ENCODE measurements around the gene FAM163B.

The FAM163B gene

DNA sequence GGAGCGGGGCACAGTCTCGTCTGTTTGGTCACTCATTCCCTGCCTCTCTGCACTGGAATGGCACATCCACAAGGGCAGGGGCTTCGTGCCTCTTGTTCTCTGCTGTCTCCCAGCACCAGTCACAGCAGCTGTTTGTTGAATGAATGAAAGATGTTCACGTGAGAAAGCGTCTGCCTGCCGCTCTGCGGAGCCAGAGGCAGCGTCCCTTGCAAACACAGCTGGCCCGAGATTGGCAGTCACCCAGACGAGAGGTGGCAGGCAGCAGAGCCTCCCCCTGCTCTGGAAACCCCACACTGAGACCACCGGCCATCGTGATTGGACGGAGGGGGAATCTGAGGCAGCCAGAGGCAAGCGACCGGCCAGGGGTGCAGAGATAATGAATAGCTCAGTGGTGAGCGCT is 6.0 kb upstream of the FAM163B start:
- DNase-seq, result no peak

GRCh38 chr9:133614678-133615077 is 5.5 kb upstream of the FAM163B start:
- DNase-seq, result no peak

DNA sequence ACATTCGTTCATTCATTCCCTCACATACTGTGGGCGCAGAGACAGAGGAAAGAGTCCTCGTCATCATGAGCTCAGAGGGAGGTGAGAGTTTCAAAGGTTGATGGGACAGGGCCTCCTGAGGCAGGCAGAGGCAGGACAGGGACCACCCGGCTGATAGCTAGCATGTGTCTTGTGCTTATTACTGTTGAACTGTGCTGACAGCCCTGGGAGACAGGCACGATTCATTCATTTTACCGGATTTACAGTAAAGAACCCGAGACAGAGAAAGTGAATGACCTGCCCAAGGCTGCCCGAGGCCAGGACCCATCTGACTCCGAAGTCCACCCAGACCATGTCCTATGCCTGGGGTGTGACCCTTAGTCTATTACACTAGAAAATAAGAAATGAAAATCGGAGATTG is 4.9 kb upstream of the FAM163B start:
- DNase-seq, result no peak

DNA sequence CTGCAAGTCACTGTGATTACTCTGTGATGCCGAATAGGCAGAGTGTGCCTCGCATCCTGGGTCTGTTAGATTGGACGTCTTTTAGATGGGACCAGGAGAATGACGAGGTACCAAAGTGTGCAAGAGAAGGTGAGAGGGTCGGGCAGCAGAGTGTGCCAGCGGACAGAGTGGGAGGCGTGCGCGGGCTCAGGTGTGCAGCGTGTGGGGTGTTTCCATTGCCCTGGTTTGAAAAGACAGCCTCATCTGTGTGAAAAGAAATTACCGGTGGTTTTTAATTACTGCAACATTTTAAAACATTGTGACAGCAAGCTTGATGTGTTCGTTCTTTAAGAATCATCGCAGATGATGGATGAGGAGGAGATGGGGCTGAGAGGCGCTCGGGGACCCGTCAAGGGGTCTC is 4.2 kb upstream of the FAM163B start:
- no peak for DNase-seq

DNA sequence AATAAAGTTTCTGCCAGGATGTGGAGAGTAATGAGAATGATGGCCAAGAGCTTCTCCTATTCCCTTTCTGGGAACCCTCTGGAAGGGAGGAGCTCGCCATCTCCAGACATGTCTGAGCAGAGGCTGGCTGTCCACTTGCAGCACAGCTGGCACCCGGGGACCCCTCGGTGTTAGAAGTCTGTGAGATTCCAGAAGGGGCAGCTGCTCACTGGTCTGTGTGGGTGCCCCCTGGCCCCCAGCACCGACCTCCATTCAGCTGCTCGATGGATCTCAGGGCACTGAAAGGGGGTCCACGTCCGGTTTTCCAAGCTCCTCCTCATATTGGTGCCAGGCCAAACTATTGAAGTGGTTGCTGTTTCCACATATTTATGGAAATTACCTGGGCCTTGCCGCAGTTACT is 3.6 kb upstream of the FAM163B start:
- no peak for DNase-seq

DNA sequence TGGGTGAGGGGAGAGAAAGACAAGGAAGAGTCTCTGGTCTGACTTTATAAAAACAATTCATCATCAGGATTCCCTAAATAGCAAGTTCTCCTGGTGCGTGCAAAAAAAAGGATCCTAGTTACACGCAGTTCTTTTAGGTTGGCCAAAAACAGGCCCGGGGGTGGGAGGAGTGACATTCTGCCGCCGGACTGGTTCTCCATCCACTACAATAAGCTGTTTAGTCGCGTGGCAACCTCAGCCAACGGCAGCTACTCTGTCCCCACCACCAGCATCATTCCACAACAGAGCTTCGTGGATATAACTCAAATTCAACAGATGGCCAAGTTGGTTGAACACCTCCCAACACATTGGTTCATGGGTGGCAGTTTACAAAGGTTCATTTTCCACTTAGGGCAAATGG is 2.9 kb upstream of the FAM163B start:
- no peak for DNase-seq

DNA sequence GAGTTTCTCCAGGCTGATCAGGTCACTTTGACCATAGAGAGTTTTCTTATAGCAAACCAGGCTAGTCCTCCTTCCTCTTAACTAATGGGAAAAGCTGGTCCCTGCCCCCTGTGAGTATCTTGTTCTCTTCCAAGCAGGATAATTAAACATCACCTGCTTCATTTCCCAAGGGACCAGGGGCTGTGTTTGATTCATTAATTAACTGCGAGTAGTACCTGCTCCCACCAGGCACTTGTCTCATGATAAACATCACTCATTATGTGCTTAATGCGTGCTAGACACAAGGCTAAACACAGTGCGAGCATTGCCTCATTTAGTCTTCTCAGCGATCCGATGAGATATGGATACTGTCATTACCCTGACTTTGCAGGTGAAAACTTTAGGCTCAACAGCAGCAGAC is 1.7 kb upstream of the FAM163B start:
- DNase-seq, result no peak

- DNase-seq, result no peak
Measured at GRCh38 chr9:133608889-133609288, 300 bp downstream of the FAM163B start.

DNA sequence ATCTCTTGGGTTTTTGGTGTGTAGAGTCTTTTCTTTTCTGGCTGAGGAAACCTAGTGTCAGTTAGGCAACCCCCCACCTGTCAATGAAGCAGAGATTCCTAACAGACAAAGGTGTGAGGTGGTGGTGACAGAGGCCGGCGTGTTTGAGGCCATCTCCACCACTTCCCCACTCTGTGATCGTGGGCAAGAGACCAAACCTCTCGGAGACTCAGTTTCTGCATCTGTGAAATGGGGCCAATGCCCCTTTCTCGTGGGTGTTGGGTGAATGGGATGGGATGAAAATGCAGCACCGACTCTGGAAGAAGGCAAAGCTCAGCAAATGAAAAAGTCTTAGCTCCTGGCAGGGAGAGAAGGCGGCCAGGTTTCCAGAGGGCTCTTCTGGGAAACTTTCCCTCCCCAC is 807 bp downstream of the FAM163B start:
- DNase-seq, result no peak

GRCh38 chr9:133607976-133608375 is 1.2 kb downstream of the FAM163B start:
- no peak for DNase-seq

DNA sequence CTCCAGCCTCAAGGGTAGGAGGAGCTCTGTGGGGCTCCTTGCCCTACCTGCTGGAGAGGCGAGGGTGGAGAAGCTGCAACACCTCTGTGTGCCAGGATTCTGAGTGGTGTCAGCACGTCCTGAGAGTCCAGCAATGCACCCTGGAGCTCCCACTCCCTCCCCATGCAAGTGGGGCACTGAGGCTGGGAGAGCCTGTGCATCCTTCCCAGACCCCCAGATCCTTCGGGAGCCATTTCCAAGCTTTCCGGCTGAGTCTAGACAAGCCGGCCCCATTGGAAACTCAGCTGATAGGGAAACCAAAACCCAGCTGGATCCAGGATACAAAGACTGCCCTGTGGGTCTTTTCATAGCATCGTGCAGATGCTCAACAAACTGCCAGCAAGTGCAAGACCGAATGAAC is 1.8 kb downstream of the FAM163B start:
- DNase-seq, result no peak

GRCh38 chr9:133606708-133607025 is 2.5 kb downstream of the FAM163B start:
- DNase-seq, result peak; percentile 12

DNA sequence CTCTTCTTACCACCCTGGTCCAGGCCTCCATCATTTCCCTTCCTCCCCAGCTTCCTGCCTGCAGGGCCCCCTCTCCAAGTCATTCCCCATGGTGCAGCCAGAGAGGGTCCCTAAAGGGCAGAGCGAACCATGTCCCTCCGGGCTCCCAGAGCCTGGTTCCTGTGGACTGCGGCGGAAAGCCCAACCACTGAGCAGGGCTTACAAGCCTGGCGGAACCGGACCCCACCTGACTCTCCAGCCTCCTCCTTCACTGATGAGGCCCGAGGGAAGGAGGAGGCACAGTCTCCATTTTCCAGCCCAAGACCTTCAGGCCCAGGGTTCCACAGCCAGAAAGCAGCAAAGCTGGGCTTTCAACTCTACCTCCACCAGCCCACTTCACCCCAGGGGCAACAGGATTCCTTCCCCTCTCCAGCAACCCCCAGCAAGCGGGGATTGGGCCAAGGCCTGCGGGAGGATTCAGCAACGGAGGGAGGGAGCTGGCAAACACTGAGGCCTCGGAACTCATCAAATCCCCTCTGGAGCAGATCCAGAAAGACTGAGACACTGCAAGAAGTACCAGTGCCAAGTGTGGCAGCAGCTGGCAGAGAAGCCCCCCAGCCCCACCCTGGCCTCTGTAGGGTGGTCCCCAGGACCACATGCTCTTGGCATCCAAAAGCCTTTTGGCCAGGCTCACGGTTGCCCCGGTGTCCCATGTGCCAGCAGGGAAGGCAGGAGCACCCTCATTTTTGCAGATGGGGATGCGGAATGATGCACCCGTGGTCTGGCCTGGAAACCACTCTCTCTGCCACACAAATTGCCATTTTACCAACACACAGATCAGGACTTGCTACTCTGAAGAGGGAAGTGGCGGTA is 3.1 kb downstream of the FAM163B start:
- DNase-seq, result no peak

- DNase-seq, result no peak
Measured at GRCh38 chr9:133605446-133605845, 3.7 kb downstream of the FAM163B start.

GRCh38 chr9:133604856-133605255 is 4.3 kb downstream of the FAM163B start:
- no peak for DNase-seq

DNA sequence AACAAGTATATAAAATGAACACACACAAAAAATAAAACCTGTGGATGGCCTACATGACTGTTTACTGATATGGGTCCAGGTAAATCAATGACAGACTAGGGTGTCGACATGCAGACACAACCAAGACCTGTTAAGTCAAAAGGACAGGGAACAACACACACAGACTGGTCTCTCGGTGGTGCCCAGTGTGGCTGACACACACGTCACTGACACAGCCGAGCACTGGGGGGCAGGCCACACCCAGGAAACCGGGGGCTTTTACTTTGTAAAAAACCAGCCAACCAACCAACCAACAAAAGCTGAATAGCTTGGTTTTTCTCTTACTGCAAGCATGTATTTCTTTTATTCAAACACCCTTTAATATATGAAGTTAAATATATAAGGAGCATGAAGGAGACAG is 5.0 kb downstream of the FAM163B start:
- no peak for DNase-seq

DNA sequence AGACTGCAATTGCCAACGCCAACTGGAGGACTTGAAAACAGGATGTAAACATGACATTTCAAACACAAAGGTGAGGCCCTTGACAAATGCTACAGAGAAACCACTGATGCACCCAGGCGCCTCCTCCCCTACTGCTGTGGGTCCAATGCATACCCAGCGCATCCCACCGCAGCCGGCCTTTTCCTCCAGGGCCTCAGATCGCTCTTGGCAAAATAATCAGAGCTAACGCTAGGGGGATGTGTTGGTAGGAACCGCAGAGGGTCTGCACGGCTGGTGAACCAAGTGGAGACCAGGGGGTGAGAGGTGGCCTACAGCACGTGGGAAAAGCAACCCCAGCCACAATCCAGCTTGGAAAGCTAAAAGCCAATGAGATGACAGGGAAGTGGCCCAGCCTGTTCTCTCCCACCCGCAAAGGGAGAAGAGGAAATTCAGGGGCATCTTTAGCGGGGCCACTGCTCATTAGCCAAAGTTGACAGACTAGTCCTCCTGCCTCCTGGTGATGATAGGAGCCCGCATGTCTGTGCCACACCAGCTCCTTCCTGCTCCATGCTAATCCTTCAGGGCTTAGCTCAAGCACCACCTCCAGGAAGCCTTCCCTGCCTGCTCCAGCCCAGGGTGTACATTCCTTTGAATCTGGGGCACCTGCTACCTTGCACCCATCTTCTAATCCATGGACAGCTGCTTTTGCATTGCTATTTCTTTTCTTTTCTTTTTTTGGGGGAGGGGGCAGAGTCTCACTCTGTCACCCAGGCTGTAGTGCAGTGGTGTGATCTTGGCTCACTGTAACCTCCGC is 5.9 kb downstream of the FAM163B start:
- DNase-seq, result no peak

- DNase-seq, result no peak
Measured at GRCh38 chr9:133602277-133602676, 6.9 kb downstream of the FAM163B start.

GRCh38 chr9:133601746-133602145 is 7.4 kb downstream of the FAM163B start:
- no peak for DNase-seq

DNA sequence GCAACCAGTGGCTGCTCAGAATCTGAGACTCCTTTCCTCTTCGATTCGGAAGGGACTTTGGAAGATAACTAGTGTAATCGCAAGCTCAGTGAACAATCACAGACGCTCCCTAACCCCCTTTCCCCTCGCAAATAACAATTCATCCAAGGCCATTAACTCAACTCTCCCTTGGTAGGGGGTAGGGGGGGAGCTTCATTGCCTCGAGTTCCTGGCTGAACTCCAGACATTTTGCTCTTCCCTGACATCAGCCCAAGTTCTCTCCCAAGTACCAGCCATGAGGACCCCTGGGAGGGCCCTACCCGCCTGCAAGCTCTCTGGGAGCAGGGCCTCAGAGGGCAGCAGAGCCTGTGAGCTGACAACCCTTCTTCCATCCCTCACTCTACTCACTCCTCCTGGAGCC is 8.4 kb downstream of the FAM163B start:
- DNase-seq, result no peak

- DNase-seq, result no peak
Measured at GRCh38 chr9:133599470-133600173, 9.6 kb downstream of the FAM163B start.

DNA sequence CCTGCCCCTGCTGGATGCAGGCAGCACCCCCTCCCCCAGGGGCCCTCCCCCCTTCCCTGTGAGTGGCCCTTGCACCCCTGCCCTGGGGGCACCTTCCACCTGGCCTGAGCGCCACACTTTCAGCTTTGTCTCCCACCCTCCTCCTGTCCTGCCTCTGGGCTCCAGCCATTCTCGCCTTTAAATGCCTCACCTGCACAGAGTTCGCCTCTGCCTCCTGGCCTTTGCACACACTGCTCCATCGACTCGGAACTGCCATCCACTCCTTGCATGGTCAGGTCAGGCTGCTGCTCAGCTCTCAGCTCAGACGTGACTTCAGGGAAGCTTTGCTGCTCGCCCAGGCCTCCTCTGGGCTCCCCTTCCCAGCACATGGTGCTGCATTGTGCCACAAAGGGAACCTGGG is 10.2 kb downstream of the FAM163B start:
- no peak for DNase-seq

DNA sequence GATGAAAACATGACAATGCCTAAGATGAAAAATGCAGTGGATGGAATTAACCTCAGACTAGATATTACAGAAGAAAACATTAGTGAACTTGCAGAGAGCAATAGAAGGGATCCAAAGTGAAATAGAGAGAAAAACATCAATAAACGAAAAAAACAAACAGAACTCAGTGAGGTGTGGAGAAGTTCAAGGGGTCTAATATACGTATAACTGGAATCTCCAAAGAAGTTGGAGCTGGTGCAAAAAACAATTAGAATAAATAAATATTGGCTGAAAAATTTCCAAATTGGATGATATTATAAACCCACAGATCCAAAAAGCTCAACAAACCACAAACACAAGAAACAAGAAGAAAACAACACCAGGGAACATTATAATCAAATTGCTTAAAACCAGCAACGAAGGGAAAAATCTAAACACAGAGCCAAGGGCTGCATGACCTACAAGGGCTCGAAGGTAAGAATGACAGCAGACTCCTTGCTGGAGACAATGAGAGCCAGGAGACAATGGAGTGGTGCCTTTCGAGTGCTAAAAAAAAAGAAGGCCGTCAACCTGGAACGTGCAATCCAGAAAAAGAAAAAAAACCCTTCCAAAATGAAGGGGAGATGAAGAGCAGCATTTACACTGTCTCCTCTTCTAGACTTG is 11.8 kb downstream of the FAM163B start:
- DNase-seq, result no peak
